ENCODE data around the gene ARNT2.
A peak's percentile ranks its signal among the peaks of the same experiment; 100 is the strongest.

ARNT2 gene

GRCh38 chr15:80526556-80527340 is 122.6 kb downstream of the ARNT2 start:
- no peak for DNase-seq

- no peak for DNase-seq
These were observed 123.2 kb downstream of the ARNT2 start for GRCh38 chr15:80527406-80527805.

- DNase-seq: no peak
These were observed 123.8 kb downstream of the ARNT2 start for GRCh38 chr15:80527961-80528360.

- no peak for DNase-seq
These were observed 126.7 kb downstream of the ARNT2 start for GRCh38 chr15:80530737-80531365.

- DNase-seq: no peak
These were observed 127.2 kb downstream of the ARNT2 start for GRCh38 chr15:80531388-80531787.

- DNase-seq: no peak
These were observed 127.6 kb downstream of the ARNT2 start for GRCh38 chr15:80531796-80532195.

- DNase-seq: no peak
These were observed 129.7 kb downstream of the ARNT2 start for GRCh38 chr15:80533790-80534333.

GRCh38 chr15:80536231-80536630 is 132.0 kb downstream of the ARNT2 start:
- DNase-seq: no peak

GRCh38 chr15:80536716-80537115 is 132.5 kb downstream of the ARNT2 start:
- no peak for DNase-seq

- no peak for DNase-seq
These were observed 140.9 kb downstream of the ARNT2 start for GRCh38 chr15:80545078-80545477.

GRCh38 chr15:80547264-80547663 is 143.1 kb downstream of the ARNT2 start:
- no peak for DNase-seq

- no peak for DNase-seq
These were observed 145.0 kb downstream of the ARNT2 start for GRCh38 chr15:80549191-80549590.

- no peak for DNase-seq
These were observed 145.5 kb downstream of the ARNT2 start for GRCh38 chr15:80549654-80550053.

- no peak for DNase-seq
These were observed 146.2 kb downstream of the ARNT2 start for GRCh38 chr15:80550219-80550907.

- DNase-seq: no peak
These were observed 146.7 kb downstream of the ARNT2 start for GRCh38 chr15:80550908-80551260.

- DNase-seq: no peak
These were observed 147.2 kb downstream of the ARNT2 start for GRCh38 chr15:80551348-80551747.

GRCh38 chr15:80554560-80554959 is 150.4 kb downstream of the ARNT2 start:
- DNase-seq: no peak

- DNase-seq: peak; percentile 69
These were observed 152.6 kb downstream of the ARNT2 start for GRCh38 chr15:80556694-80557367.

- no peak for DNase-seq
These were observed 153.5 kb downstream of the ARNT2 start for GRCh38 chr15:80557441-80558234.

GRCh38 chr15:80558631-80559319 is 154.6 kb downstream of the ARNT2 start:
- DNase-seq: no peak

- no peak for DNase-seq
These were observed 155.1 kb downstream of the ARNT2 start for GRCh38 chr15:80559320-80559693.

- DNase-seq: no peak
These were observed 155.6 kb downstream of the ARNT2 start for GRCh38 chr15:80559761-80560160.
